ENCODE results near the gene WWP2.
"Not testable (repeated sequence)": the region's sequence is repeated elsewhere in the genome, so short reads cannot be mapped to it uniquely, and the experiment has no call there.

WWP2 gene

DNA sequence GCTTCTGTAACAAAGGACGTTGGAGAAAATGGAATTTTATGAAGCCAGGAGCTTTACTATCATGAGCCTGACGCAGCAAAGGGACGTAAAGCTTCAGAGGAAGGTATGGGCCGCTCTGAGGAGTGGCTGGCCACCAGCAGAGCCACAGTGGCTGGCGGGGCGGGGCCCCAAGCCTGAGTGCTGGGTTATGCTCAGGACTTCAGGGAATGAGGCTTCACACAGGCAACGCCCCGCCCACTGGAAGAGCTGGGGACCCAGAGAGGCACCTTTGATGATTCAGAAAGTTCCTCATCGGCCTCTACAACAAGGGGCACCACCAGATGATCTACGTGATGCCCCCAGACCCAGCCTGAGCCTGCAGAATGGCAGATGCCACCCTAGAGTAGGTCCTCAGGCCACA lies 16.2 kb upstream of the WWP2 start:
- DNase-seq (ENCODE audit: low read depth, low spot score) = no peak

DNA sequence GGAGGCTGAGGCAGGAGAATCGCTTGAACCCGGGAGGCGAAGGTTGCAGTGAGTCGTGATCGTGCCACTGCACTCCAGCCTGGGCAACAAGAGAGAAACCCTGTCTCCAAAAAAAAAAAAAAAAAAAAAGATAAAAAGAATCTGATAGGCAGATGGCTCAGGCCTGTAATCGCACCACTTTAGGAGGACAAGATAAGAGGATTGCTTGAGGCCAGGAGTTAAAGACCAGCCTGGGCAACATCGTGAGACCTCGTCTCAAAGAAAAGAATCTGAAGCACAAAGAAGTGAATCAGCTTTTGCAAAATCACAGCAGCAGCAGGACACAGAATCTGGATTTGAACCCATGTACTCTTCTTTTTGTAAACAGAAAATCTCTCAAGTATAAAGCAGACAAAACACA lies 15.0 kb upstream of the WWP2 start:
- no peak for DNase-seq (ENCODE audit: low read depth, low spot score)

DNA sequence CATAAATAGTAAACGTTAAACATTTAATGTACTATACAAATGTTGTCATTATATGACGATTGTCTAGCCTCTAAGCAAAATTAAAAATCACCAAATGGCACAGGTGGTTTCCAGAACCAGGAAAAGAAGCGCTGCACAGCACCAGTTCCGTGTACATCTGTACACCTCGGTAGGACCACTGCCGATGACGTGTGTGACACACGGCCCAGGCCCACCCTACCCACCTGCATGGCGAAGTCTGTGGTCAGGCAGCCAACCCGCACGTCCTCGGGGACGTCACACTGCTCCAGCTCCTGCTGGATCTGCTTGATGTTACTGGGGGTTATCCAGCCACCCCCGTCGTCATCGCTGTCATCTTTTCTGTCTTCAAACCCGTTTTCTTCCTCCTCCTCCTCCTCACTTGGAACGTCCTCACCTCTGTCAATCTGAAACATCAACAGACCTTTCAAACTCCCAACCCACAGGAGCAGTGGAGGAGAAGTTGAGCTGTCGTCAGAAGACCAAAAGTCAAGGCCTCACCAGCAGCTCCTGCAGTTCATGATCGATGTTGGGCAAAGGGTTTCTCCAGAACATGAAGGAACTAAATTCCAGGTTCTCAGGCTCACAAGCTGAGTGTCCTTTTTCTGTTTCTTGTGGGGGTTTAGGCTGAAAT lies 13.3 kb upstream of the WWP2 start:
- no peak for DNase-seq (ENCODE audit: low read depth, low spot score)

DNA sequence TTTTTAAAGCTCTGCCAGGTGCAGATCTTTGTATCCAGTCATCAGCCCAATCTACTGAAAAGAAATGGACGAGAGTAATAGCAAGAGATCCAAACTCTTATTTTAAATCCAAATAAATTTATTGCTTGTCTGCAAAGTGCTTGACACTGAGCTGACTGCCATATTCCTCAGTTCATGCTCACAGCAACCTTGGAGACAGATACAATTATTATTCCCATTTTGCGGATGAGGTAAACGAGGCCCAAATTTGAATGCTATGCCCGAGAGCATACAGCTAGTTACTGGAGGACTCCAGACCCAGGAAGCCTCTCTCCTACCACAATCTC lies 8.0 kb upstream of the WWP2 start:
- DNase-seq (ENCODE audit: low read depth, low spot score) = no peak

DNA sequence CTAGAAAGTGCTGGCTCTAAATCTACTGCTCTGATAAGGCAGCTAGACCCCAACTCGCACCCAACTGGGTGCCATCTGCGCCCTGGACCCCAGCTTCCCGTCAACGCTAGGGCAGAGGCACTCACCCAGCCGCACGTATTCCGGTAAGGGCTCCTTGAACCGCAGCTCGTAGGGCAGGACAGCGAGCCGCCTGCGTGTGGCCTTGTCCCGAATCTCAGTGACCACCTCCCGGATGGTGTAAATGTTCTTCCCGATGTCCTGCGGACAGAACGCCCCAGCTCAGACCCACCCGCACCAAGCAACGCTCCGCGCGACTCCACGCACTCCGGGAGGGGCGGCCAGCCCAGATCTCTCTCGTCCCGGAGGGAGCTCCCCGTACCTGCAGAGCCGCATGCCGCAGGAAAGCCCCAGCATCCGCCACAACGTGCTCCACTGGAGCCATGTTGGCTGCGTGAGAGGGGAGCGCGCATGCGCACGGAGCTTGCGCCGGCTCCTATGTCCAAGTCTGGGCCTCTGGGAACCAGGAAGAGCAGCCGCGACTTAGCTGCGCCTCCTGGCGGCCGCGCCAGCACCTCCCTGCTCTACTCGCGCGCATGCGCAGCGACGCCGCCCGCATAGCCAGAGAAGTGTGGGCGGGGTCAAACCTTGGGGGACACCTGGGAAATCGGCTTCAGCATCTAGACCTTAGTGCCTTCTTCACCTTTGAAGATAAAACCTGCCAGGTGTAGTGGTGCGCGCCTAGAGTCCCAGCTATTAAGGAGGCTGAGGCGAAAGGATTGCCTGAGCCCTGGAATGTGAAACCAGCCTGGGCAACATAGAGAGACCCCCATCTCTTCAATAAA lies 7.4 kb upstream of the WWP2 start, which contains the start of gene NOB1:
NOB1 (minus strand) TSS at position 458 of the 842 bp plus-strand sequence; CDS start at position 442, 16 bp downstream.
- peak; percentile 93 for DNase-seq (ENCODE audit: low read depth, low spot score)

DNA sequence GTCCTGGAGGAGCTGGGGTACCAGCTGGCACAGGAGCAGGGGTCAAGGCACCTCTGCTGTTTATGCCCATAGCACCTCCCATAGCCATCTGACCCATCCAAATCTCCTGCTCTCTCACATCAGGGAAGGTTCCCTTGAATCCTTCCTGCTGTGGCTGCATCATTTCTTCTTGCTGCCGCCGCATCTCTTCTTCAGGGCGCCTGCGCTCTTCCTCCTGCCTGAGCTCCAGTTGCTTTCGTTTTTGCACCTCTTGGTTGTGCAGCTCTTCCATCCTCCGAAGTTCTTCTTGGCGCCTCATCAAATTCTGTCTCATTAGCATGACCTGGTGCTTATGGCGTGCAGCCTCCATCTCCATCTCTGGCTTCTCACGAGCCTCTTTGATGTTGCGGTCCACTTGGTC lies 5.4 kb upstream of the WWP2 start:
- no peak for DNase-seq (ENCODE audit: low read depth, low spot score)

DNA sequence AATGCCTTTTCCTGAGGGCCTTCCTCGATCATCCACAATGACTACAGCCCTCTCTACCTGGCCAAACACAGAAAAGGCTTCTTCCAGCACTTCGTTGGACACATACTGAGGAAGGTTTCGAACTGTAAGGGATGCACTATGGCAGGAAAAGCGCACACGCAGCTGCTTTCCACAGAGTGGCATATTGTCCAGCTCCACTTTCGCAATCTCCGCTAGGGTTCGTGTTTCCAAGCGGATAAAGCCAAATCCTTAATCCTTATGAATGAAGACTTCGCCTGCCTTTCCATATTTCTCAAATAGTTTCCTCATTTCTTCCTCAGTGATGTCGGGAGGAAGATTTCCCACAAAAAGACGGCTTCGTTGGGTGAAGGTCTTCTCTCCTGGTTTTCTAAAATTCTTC lies 4.8 kb upstream of the WWP2 start:
- DNase-seq (ENCODE audit: low read depth, low spot score) = not testable (repeated sequence)

DNA sequence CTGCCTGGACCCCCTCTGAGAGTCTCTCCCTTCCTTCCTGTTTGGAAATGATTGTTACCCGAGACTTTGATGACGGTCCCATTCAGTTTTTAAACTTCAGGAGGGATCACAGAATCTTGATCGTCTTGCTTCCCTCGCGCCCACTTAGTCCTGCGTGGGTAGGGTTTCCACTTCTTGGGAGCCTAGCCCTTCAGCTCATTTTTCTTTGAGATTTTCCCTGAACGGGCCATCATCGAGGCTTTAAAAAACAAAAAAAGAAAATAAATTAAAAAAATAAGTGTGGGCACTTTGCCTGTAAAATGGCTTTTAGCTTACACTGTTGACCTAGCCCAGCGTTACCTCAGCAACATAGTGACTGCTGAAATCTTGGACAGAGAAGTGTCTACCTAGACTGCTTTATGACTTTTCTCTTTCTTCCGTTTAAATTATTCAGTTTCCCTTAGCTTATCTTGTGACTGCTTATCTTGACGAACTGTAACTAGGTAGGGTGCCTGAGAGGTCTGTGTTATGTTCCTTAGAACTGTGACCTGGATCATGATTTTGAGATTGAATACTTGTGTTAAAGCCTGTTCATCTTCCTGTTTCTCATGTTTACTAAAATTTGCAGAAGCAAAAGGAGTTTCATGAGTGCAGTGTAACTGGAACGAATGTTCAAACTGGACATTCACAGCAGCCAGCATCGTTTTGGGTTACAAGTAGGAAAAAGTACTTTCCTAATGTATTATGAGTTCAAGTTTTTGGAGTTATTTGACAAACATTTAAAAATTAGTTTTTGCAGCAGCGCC lies 874 bp downstream of the WWP2 start:
- no peak for DNase-seq (ENCODE audit: low read depth, low spot score)

DNA sequence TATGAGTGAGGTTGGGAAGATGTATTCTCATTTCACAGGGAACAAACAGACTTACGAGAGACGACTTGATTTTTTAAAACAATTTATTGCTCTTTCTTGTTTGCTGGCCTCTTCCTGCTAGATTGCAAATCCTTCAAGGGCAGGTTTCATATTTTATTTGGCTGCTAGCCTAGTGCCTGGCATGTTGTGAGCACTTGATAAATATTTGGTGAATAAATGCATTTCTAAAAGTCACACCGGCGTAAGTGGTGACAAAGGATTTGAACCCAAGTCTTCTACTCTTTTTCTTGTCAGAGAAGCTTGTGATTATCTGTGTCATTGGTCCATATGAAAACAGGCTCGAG lies 1.4 kb downstream of the WWP2 start:
- DNase-seq (ENCODE audit: low read depth, low spot score) = no peak

DNA sequence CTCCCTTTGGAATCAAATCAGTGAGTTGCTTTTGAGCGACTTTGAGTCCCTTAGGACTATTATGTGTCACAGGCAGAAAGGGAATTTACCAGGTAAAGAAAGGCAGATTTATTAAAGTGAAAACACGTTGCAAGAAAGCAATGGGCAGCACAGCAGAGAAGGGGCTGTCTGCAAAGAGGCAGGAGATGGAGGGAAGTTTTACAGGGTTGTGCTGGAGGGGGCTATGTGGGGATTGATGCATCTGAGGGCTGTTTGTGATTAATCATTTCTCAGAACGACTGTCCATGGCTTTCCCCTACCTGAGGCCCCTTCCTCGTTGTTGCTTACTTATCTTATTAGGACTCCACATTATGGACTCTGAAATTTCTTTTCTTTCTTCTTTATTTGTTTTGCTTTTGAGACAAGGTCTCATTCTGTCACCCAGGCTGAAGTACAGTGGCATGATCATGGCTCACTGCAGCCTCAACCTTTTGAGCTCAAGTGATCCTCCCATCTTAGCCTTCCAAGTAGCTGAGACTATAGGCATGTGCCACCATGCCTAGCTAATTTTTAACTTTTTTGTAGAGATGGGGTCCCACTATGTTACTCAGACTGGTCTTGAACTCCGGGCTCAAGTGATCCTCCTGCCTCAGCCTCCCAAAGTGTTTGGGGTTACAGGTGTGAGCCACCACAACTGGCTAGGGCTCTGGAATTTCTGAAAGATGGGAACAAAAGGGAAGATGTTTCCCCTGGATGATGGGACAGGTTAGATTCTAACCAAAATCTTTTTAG lies 5.5 kb downstream of the WWP2 start:
- DNase-seq (ENCODE audit: low read depth, low spot score) = no peak

DNA sequence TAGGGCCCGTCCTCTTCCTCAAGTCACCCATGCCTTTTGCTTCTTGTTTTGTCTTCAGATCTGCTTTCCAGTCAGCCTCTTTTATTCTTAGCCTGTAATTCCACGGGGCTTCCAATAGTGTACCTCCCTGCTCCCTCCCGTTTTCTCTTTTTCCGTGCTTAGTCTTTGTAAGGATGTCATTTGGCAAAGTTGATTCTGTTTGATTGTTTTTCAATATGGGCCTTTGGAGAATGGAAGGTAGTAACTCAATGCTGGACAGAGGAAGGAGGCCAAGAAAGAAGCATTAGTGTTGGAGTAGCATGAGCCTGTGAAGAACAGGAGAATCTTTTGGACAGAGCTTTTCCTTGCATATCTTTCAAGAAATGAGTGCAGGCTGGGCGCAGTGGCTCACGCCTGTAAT lies 6.5 kb downstream of the WWP2 start:
- DNase-seq (ENCODE audit: low read depth, low spot score) = no peak

DNA sequence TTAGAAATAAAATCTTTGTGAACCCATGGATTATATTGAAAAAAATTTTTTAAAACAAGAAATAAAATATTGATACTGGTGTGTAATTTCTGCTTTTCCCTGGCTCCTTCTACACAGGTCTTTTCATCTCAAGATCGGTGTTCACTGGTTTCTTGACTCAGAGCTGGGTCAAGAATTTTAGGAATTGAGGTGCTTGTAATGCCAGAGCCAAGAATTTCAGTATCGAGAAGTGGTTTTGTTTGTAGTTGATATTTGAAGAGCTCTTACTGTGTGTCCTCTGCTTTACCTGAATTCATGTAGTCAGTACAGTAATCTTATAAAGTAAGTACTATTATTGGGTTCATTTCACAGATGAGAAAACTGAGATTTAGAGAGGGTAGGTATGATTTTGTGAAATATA lies 7.3 kb downstream of the WWP2 start:
- DNase-seq (ENCODE audit: low read depth, low spot score) = no peak

DNA sequence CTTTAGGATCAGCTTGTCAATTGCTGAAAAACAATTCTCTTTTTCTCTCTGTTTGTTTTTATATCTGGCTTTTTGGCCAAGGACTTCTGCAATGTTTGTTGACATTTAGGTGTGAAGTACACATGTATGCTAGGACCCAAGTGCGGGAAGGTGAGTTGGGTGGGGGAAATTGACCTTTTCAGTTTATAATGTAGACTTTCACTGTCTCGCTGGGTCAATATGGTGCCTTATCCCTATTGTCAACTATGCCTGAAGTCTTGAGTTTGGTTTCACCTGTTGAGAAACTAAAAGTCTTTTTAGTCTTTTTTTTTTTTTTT lies 9.5 kb downstream of the WWP2 start:
- no peak for DNase-seq (ENCODE audit: low read depth, low spot score)

DNA sequence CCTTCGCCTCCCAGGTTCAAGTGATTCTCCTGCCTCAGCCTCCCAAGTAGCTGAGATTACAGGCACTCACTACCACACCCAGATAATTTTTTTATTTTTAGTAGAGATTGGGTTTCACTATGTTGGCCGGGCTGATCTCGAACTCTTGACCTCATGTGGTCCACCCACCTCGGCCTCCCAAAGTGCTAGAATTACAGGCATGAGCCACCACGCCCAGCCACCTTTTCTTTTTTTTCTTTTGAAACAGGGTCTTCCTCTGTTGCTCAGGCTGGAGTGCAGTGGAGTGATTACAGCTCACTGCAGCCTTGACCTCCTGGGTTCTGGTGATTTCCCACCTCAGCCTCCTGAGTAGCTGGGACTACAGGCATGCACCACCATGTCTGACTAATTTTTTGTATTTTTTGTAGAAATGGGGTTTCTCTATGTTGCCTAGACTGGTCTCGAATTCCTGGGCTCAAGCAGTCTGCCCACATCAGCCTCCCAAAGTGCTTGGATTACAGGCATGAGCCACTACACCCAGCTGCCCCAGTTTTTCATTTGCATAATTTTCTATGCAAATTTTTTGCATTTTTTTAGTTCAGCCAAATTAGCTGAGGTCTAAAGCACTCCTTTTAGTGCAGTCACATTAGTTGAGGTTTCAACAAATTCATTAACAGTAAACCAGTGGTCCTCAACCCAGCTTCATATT lies 11.3 kb downstream of the WWP2 start:
- no peak for DNase-seq (ENCODE audit: low read depth, low spot score)

DNA sequence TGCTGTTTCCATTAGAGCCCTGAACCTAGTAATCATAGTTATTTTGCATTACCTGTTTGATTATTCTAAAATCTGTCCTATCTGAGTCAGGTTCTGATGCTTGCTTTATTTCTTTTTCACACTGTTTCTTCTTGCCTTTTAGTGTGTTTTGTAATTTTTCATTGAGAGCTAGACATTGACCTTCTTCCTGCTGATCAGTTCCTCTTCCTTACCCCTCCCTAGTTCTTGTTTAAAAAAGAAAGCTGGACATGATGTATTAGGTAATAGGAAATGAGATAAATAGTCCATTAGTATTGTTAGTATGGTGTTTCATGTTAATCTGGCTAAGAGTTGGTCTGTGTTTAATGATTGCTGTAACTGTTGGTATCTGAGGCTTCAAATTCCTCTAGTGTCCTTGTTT lies 13.4 kb downstream of the WWP2 start:
- no peak for DNase-seq (ENCODE audit: low read depth, low spot score)

DNA sequence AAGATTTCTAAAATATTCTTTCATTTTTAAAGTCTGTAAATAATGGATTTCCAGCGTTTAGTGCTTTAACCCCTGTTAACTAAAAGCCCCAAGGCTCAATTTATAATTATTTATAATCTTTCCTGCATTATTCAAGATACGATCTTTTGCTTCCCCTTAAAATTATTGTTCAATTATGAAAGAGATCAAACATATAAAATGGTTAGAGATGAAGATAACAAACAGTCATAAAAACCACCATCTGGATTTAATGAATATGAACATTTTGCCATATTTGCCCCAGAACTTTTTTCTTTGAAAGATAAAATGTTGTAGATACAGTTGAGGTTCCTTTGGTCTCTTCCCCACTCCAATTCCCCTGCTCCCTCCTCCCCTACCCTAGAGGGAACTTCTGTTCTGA lies 17.6 kb downstream of the WWP2 start:
- DNase-seq (ENCODE audit: low read depth, low spot score) = no peak

DNA sequence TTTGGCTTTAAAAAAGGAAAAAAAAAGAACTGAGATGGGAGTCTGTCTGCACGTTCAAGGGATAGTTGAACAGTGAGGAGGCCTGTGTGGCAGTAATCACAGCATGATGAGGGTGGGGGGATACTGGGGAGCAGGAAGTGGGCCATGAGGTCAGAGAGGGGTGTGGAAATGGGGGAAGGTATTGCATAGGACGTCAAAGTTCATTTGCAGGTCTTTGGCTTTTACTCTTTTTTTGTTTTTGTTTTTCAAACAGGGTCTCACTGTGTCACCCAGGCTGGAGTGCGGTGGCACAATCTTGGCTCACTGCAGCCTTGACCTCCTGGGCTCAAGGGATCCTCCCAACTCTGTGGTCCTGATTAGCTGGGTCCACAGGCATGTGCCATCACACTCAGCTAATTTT lies 19.0 kb downstream of the WWP2 start:
- no peak for DNase-seq (ENCODE audit: low read depth, low spot score)

DNA sequence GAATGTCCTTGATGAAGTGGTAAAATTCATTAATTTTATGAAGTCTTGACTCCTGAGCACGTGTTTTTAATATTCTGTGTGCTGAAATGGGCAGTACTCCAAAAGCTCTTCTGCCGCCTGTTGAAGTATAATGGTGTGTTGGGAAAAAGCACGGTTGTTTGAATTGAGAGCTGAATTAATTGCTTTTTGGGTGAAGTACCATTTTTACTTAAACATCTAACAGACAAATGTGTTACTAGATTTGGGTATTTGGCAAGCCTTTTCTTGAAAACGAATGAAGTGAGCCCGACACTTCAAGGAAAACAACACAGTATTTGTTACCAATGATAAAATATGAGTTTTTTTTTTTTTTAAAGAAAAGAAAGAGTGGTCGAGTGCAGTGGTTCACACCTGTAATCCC lies 22.5 kb downstream of the WWP2 start:
- no peak for DNase-seq (ENCODE audit: low read depth, low spot score)

DNA sequence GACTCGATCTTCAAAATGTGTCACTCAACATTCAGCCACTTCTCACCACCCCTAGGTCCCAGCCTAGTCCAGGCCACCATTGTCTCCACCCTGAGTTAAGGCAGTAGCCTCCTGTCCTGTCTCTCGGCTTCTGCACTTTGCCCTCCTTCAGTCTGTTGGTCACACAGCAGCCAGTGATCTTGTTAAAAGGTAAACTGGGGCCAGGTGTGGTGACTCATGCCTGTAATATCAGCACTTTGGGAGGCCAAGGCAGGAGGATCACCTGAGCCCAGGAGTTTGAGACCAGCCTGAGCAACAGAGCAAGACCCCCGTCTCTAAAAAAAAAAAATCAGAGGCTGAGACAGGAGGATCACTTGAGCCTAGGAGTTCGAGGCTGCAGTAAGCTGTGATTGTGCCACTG lies 25.8 kb downstream of the WWP2 start:
- no peak for DNase-seq (ENCODE audit: low read depth, low spot score)

DNA sequence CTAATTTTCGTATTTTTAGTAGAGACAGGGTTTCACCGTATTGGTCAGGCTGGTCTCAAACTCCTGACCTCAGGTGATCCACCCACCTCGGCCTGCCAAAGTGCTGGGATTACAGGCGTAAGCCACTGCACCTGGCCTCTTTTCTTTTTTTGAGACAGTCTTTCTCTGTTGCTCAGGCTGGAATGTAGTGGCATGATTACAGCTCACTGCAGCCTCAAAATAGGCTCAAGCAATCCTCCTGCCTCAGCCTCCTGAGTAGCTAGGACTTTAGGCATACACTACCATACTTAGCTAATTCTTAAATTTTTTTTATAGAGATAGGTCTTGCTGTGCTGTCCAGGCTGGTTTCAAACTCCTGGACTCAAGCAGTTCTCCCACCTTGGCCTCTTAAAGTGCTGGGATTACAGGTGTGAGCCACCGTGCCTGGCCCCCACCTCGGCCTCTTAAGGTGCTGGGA lies 29.3 kb downstream of the WWP2 start:
- DNase-seq (ENCODE audit: low read depth, low spot score) = not testable (repeated sequence)

DNA sequence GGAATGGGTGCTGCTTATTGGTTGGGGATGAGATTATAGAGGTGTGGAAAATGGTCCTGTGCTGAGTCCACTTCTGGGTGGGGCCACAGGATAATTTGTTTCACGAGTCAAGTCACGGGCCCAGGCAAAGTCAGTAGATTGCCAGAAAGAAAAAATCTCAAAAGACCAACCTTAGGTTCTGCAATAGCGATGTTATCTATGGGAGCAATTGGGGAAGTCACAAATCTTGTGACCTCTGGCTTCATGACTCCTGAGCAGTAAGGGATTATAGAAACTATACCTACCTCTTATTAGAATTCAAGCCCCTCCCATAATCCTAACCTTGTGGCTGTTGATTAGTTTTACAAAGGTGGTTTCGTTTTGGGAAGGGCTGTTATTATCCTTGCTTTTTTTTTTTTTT lies 31.4 kb downstream of the WWP2 start:
- DNase-seq (ENCODE audit: low read depth, low spot score) = no peak

DNA sequence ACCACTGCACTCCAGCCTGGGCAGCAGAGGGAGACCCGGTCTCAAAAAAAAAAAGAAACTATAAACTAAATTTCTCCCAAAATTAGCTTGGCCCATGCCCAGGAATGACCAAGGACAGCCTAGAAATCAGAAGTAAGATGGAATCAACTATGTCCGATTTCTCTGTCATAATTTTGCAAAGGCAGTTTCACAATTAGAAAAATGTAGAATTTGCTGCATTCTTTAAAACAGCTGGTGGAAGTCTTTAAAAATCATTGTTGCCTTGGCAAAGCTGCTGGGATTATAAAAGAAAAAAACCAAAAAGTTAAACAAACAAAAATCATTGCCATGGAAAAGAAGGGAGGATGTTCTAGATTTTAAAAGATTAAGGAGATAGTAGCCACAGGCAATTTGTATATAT lies 32.4 kb downstream of the WWP2 start:
- DNase-seq (ENCODE audit: low read depth, low spot score) = no peak

Data from smooth muscle cell of the brain vasculature (primary cell).